HL-60/S4 treated with phorbol 12-myristate 13-acetate at 8.2 ng/mL for 4 days and 3 days (cell line): ENCODE results near the gene FOXC1.

Experiments
- in situ Hi-C: fragments of 300-500 bp; cut with MboI; formaldehyde crosslinking; loops from 2 replicates; pipeline ENCODE4 v1.15.0; 2022; ENCODE audit warnings: low sequenced_read_pairs

The FOXC1 gene

DNA sequence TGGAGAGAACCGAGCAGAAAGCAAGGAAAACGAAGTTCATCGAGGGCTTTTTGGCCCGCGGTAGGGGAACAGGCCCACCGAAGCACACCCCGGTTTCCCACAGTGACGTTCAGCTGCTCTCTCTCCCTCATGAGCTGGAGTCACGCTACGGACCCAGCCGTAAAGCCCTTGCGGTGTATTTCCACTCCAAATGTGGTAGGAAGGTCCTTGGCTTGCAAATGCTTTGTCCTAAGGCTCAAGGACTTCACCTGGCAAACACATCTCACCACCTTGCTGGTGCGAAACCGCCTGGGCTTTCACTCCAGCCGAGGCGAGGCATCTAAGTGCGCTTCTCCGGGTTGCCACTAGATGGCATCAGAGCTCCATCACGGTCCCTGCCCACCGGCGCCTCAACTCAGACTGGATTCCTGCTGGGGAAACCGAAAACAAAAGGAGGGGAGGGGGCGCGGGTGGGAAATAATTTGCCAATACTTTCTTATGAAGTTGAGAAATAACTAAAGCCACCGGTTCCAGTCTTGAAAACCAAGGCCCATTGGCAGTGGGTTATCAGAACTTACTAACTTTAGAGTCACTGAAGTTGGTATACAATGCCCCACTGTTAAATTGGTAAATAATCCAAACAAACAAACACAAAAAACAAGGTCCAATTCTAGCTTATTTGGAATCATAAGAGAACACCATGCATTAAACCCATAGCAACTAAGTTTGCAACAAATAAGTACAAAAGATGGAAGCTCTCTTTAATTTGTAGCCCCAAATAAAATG is 13.4 kb upstream of the FOXC1 start:
- in situ Hi-C loops: loop anchor here (25.0 kb wide), 2 partner anchors 766 to 1041 kb away; no protein-coding TSS in a partner anchor

GRCh38 chr6:1597121-1597744 is 12.5 kb upstream of the FOXC1 start:
- in situ Hi-C loops: loop anchor here (25.0 kb wide), 2 partner anchors 765 to 1040 kb away; no protein-coding TSS in a partner anchor

DNA sequence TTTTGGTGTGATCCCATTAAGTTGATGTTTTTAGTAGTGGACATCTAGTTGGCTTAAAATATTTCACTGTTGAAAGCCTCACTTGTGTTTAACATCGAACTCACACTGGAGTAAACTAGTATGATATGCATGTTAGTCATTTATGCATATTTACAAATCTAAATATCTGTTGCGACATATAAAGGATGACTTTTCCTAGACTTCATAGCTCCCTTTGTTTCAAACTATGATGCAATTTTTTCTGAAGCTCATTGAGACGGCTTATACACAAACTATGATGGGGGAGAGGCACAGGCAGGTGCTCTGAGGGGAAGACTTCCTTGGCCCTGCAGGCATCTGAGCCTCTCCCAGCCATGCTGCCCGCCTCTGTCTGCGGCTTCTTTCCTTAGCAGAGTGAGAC is 11.8 kb upstream of the FOXC1 start:
- in situ Hi-C loops: loop anchor here (25.0 kb wide), 2 partner anchors 764 to 1039 kb away; no protein-coding TSS in a partner anchor

DNA sequence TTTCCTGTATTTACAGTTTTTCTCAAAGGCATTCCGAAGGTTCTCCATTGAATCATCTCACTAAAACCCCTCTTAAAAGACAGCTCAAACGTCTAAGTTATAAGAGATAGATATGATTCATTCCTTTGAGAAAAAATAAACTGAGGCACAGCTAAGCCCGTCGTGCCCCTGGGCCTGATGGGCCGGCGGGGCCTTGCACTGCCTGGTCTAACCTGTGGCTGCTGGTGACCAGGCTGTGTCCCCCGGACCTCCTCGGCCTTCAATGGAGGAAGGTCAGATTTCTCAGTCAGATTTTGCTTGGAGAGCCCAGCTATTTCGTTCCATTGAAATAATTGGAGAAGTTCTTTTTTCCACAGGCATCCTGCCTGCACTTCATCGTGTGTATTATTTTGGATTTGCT is 11.3 kb upstream of the FOXC1 start:
- in situ Hi-C loops: loop anchor here (25.0 kb wide), 2 partner anchors 764 to 1039 kb away; no protein-coding TSS in a partner anchor

DNA sequence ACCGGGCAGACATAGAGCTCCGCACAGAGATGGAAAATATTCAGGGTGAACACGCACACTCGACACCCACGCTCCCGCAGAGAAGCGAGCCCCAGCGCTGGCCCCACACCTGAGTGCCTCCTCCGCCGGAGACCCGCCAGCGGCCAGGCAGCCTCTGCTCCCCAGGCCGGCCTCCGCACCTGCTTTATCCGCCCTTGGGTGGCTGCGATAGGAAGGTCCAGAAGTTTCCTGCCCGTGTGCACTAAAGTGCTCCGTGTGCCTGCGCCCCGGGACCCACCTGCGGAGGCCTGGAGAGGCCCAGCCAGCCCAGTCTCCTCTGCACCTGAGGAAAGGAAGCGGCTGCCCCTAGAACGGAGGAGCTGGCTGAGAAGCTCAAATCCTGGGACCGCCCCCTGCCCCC is 10.8 kb upstream of the FOXC1 start:
- in situ Hi-C loops: loop anchor here (25.0 kb wide), 2 partner anchors 763 to 1038 kb away; no protein-coding TSS in a partner anchor

GRCh38 chr6:1599469-1599868 is 10.2 kb upstream of the FOXC1 start:
- in situ Hi-C loops: loop anchor here (25.0 kb wide), 2 partner anchors 763 to 1038 kb away; no protein-coding TSS in a partner anchor

DNA sequence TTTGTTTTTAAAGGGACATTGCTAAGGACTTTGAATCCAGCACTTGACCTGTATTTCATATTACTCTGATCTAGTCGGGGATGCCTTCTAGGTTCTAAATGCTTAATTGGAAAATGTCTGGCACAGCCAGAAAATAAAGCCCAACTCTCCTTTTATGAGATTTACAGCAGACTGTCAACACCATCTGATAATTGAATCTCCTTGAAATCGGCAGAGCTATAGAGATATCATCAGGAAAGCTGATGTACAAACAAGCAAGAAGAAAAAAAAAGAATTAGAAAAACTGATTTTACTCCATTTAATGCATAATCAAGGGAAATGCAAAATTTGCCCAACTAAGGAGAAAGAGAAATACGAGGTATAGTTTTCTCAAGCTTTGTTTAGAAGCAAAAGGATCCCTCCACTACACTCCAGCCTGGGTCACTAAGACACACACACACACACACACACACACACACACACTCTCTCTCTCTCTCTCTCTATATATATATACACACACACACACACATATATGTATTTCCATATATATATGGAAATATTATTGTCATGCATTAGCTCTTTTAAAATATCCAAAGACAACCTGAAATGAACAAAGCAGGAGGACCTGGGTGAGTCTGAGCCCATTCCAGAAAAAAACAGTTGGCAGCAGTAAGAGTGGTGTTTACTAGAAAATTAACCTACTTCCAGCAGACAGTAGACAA is 9.5 kb upstream of the FOXC1 start:
- in situ Hi-C loops: no loop called here

DNA sequence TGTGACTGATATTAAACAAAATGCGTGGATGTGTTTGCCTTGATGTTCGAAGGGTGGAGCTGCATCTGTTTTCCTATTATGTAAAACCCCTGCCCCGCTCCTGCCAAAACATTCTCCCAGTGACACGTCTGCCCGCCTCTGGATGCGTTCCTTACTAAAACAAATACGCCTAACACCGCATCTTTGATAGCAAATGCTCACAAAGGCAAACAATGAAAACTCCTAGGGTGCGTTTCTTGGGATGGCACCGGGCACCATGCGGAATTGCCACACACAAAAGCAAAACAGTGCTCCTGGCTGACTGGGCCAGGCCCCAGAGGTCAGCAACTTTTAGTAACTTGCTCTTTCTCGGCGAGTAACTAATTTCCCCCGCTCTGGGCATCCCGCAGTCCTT is 9.0 kb upstream of the FOXC1 start:
- in situ Hi-C loops: no loop called here

DNA sequence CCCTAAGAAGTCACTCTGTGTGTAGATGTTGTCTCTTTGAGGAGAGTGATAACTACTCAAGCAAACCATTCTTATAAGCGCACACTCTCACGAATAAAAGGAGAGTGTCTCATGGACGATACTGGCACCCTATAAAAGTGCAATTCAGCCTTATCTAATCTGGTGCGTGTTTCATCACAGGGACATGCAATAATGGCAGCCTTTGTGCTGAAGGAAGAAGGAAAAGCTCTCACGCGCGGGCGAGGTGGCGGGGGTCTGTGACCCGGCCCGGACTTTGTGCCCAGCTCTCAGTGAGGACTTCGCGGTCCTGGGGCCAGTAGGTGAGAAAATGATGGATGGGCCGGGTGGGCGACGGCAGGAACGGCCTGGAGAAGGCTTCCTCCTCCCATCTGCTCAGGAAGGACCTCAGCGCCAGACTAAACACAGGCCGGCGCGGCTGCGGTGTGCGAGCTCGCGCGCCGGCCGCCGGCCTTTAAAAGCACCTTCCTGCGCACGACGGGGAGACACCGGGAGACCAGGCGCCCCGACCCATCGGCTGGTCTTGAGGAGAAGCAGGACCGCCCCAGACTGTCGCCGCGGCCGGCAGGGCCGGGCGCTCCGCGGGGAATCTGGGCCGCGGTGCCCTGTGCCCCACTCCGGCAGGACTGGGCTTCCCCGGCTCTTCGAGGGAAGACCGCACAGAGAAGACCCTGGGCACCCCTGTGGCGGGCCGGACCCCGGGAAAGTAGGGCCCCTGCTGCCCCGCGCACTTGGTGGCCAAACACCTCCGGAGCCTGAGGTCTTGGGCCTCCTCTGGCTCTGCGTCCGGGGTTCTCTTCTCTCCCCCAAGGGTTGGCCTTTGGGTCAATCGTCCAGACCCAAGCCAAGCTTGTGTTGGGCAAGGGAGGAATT is 8.3 kb upstream of the FOXC1 start:
- in situ Hi-C loops: no loop called here

DNA sequence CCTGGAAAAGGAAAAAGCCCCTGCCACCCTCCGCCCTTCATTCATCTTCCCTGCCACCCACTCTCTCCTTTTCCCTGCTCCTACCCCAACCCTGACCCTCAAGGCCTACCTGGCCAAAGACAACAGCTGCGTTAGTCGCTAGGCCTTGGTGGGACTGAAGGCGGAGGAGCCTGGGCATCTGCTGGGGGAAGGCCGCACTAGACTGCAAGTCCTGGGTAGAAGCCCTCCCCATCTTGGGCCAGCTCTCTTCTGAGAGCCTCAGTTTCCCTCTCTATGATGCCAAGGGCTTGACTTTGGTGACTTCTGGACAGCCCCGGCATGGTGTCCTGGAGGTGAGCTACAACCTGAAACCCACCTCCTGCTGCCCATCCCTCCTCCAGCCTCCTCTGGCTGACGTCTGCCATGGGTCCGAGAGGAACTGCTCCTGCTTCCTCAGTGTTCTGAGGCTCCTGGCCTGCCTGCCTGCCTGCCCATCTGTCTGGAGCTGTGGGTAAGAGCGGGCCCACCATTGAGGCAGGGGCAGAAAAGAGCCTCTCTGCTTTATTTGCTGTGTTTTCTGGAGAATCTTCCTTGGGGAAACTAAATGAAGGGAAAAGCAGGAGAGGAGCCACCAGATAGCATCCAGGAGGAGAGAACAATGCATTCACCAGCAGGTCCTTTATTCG is 7.5 kb upstream of the FOXC1 start:
- in situ Hi-C loops: no loop called here

GRCh38 chr6:1603708-1604107 is 6.0 kb upstream of the FOXC1 start:
- in situ Hi-C loops: no loop called here

DNA sequence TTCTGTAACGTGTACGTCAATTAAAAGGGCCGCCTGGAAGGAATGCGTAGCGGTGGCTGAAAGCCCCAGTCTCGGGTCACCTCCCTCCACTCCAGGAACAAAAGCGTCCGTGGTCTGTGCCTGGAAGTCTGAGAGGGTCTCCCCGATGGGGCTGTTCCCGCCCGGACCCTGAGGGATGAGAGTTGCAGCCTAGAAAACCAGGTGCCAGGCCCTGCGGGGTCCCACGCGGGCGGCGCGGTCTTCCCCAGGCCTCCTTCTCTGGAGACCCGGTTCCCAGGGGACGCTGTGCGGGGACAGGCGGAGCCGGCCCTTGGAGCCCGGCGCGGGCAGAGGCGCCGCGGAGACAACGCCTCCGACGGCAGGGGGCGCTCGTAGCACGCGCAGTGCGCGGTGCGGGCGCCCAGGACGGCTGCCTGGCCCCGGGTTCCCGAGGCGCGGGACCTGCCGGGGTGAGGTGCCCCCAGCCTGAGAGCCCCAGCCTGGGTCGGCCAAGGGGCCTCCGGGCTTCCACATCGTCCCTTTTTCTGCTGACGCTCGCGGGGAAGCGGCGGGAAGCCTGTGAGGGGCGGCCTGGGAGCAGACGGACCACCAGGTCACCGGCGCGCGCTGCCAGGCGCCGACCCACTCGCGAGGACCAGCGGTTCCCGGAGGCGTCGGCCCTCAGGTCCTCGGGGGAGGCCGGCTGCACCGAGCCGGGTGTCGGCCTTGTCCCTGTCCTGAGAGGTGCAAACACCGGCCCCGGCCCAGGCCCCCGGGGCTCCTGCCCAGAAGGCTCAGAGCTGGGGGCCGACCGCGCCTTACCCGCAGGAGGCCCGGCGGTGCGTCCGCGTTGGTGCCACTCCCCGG is 5.3 kb upstream of the FOXC1 start:
- in situ Hi-C loops: no loop called here

DNA sequence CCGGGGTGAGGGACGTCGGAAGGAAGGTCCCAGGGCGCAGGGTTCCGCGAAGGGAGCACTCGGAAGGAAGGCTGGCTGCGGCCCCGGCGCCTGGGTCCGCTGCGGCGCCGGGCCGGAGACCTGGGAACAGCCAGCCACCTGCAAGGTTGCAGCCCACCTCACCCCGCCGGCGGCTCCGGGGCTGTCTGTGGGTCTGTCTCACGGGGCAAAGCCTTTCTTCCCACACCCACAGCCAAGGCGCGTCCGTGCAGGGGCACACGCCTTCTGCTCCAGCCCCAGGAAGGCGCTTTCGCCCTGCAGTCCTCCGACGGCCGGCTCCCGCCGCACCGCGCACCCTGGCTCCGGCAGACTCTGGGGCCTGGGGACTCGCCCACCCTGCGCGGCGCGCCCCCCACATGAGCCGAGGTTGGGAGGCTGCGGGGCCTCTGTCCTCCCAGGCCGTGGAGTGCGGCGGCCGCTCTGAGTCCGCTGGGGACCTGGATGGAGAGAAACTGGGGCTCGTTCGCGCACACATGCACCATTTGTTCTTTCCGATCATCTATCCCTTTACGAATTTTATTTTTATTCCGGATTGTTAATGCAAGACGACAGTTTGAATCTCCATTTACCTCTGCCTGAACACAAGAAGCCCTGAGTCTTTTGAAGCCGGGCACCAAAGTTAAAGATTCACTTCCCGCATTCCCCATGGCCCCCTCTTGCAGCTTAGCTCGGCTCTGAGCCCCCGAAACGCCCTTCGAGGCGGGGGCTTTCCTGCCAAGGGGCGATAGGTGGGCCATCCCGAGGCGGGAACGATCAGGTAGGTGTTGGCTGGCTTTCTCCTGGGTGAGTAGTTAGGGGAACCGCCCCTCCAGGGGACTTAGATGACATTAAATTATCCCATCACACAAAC is 4.5 kb upstream of the FOXC1 start:
- in situ Hi-C loops: no loop called here

- in situ Hi-C loops: no loop called here
Observed at GRCh38 chr6:1605893-1606779, 3.6 kb upstream of the FOXC1 start.

DNA sequence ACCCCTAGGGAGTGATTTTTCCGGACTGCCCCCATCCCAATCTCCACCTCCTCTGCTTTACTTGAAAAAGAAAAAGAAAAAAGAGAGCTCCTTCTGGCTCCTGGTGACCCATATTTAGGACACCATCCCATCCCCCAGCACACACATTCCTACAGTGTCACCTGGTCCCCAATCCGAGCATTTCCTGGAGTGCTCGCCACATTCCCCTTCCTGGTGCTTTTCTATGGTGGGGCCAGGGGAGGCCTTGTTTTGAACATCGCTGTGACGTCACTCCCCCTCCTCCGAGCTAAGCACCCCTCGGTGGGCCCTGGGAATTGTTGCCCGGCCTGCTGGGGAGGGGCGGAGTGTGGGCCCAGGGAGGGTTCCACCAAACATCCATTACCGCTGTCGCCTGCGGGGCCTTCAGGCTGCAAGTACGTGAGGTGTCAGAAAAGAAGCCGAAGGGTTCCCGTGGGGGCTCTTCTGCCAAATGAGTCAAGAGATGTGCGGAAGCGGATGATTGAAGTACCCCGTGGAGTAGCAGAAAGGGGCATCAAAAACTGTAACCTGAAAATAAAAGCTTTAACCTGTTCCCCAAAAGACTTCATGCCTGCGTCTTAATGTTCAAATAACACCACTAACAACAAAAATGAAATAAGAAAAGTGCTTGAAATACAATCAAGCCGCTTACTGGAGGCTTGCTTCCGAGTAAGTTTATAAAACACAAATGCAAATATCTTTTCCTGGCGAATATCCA is 2.8 kb upstream of the FOXC1 start:
- in situ Hi-C loops: no loop called here

DNA sequence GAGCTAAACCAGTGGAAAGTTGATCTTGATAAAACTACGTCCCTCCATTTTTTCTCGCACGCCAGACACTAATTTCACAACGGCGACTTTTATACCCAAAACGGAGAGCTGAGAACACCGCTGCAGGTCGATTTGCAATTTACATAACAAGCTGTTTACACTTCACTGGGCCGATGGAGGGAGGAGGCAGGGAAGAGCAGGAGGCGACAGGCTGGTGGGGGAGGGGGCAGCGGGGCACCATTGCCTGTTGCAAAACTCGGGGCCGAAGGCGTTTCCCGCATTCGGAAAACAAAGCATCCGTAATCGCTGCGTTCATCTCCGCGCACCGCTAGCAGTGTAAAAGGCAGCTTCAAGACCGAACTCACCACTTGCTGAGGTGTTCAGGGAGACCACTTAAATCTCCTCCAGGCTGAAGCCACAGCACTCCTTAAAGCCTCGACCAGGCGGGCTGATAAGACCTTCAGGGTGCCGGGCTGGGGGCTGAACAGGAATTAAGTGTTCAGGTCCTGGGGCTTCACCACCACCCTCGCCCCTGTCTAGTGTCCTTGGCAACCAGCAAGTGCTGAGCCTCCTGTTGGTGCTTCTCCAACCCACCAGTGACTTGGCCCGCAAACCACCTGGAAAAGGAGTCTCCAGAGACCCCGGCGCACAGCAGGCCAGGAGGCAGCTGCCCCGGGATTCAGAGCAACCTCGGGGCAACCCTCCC is 2.0 kb upstream of the FOXC1 start:
- in situ Hi-C loops: no loop called here
